Measurements from ENCODE around the gene ACOT7.

Gene ACOT7

DNA sequence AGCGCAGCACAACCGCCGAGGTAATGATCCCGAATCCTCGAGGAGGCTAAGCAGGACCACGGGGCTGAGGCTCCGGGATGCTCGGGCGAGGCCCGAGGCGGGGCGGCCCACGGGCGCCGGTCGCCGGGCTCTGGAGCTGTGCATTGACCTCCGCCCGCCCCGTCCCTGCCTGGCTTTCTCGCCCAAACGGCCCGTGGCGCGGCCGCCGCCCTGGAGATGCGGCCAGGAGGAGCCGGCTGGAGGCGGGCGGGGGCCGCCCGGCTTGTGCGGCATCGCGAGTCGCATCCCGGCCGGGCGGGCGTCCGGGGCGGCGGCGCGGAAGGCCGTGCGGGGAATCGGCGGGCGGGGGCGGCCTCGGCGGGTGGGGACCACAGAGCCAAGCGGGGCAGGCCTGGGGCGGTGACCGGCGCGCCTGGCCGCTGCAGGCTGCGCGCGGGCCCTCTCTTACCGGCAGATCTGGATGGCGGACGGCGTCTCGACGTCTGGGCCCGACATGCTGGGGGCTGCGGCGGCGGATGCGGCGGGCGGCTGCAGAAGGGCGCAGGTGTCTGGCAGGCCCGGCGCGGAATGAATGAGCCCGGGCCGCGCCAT, 663 bp downstream of the ACOT7 start:
- no peaks in the 10 kb centered on the region for H3K36me3 ChIP-seq (ENCODE audit: control insufficient read depth, low read length)
- H3K4me2 ChIP-seq (ENCODE audit: low read length), result peak overlapping the region; percentile 80
- no peaks in the 10 kb centered on the region for H3K27me3 ChIP-seq (ENCODE audit: control insufficient read depth, low read length)
- H3K4me3 ChIP-seq (ENCODE audit: low read length), result peak overlapping the region; percentile 71
- no peaks in the 10 kb centered on the region for H4K20me1 ChIP-seq (ENCODE audit: control insufficient read depth, insufficient read depth, low read depth, low read length)
- TF ChIP-seq CTCF (IDR thresholded peaks at IDR 0.05; ENCODE audit: low read depth, low read length, poor library complexity, severe bottlenecking) (no peak), EZH2phosphoT487 (IDR thresholded peaks at IDR 0.05; ENCODE audit: borderline replicate concordance, low read length) (no peak)
- no peaks in the 10 kb centered on the region; the same call in 1 of the 2 replicates for H3F3A ChIP-seq (ENCODE audit: control insufficient read depth, insufficient read depth)
- H3K9me3 ChIP-seq (ENCODE audit: control insufficient read depth, insufficient read depth, low read length), result no peaks in the 10 kb centered on the region
- peaks cover 41% of the 10 kb centered on the region for H3K79me2 ChIP-seq (ENCODE audit: control insufficient read depth, low read length)
- H3K27ac ChIP-seq (ENCODE audit: low read depth, low read length), result no peak overlapping the region
- H3K9me2 ChIP-seq (replicated peaks; ENCODE audit: control insufficient read depth, low read length), result no peaks in the 10 kb centered on the region
- peaks cover 24% of the 10 kb centered on the region for H3K4me1 ChIP-seq (ENCODE audit: control insufficient read depth, low read length)

DNA sequence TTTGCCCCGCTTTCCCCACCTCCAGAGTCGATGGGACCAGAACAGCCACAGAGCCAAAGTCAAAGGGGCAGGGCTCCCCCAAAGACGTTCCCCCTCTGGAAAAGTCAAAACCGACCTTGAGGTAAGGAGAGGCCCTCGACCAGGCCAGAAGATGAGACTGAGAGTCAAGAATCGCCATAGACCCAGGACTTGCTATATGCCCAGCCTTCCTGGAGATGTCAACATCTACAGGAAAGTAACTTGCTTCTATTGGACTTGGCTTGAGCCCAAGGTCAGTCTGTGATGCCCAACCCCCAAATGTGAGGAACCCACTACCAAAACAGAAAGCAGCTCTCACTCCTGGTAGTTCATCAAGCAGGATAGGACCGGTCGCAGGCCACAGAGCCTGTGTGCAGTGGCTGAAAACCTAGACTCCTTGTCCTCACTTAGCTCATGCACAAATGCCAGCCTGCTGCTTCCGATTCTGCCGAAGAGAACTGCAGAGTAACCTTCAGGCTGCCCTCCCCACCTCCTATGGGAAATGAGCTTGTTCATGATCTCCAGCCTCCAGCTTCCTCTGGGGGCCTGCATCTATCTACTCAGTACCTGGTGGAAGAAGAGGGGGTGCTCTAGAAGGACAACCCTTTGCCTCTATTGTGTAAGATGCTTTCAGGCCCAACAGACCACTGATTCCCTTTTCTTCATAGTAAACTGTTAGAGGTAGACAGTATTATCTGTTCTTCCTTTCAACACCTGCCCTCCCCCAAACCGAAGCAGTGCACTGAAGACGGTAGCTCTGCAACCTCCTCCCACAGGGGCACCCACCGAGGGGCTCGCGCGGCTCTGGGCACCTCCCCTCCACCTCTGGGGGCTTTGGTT, 1.4 kb downstream of the ACOT7 start:
- peak overlapping the region; percentile 71 for H3K4me3 ChIP-seq (ENCODE audit: low read length)
- H3K36me3 ChIP-seq (ENCODE audit: control insufficient read depth, low read length), result no peaks in the 10 kb centered on the region
- no peaks in the 10 kb centered on the region for H3K27me3 ChIP-seq (ENCODE audit: control insufficient read depth, low read length)
- no peaks in the 10 kb centered on the region for H3K9me3 ChIP-seq (ENCODE audit: control insufficient read depth, insufficient read depth, low read length)
- H3K4me1 ChIP-seq (ENCODE audit: control insufficient read depth, low read length), result peaks cover 24% of the 10 kb centered on the region
- H3K9me2 ChIP-seq (replicated peaks; ENCODE audit: control insufficient read depth, low read length), result no peaks in the 10 kb centered on the region
- no peaks in the 10 kb centered on the region; the same call in 1 of the 2 replicates for H3F3A ChIP-seq (ENCODE audit: control insufficient read depth, insufficient read depth)
- no peak overlapping the region for H3K27ac ChIP-seq (ENCODE audit: low read depth, low read length)
- H3K79me2 ChIP-seq (ENCODE audit: control insufficient read depth, low read length), result peaks cover 46% of the 10 kb centered on the region
- peak overlapping the region; percentile 80 for H3K4me2 ChIP-seq (ENCODE audit: low read length)
- TF ChIP-seq CTCF (IDR thresholded peaks at IDR 0.05; ENCODE audit: low read depth, low read length, poor library complexity, severe bottlenecking), result no peak
- no peak for TF ChIP-seq EZH2phosphoT487 (IDR thresholded peaks at IDR 0.05; ENCODE audit: borderline replicate concordance, low read length)
- no peaks in the 10 kb centered on the region for H4K20me1 ChIP-seq (ENCODE audit: control insufficient read depth, insufficient read depth, low read depth, low read length)

DNA sequence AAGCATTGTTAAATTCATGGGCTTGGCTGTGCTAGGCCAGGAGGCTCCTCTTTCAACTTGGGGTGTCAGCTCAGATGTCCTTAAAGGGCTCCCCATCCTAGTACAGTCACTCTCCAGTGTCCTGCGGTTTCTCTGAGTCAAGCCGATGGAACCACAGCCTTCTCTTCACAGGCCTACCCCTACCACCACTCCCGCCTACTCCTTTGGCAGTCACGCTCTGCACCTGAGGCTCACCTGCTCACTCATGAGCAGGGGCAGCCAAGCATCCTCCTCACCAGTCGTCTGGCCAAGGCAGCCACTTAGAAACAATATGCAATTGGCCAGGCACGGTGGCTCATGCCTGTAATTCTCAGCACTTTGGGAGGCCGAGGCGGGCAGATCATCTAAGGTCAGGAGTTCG, 3.6 kb downstream of the ACOT7 start:
- Histone ChIP-seq H3K36me3 (ENCODE audit: control insufficient read depth, low read length) (no peaks in the 10 kb centered on the region; the same call in 1 of the 2 replicates), H4K20me1 (ENCODE audit: control insufficient read depth, insufficient read depth, low read depth, low read length) (no peaks in the 10 kb centered on the region), H3K4me3 (ENCODE audit: low read length) (no peak overlapping the region), H3K4me2 (ENCODE audit: low read length) (no peak overlapping the region), H3K9me3 (ENCODE audit: control insufficient read depth, insufficient read depth, low read length) (no peaks in the 10 kb centered on the region), H3K4me1 (ENCODE audit: control insufficient read depth, low read length) (peaks cover 23% of the 10 kb centered on the region), H3K9me2 (replicated peaks; ENCODE audit: control insufficient read depth, low read length) (no peaks in the 10 kb centered on the region), H3K27ac (ENCODE audit: low read depth, low read length) (no peak overlapping the region), H3K27me3 (ENCODE audit: control insufficient read depth, low read length) (no peaks in the 10 kb centered on the region), H3F3A (ENCODE audit: control insufficient read depth, insufficient read depth) (no peaks in the 10 kb centered on the region; the same call in 1 of the 2 replicates), H3K79me2 (ENCODE audit: control insufficient read depth, low read length) (peaks cover 68% of the 10 kb centered on the region)
- TF ChIP-seq EZH2phosphoT487 (IDR thresholded peaks at IDR 0.05; ENCODE audit: borderline replicate concordance, low read length) (no peak), CTCF (IDR thresholded peaks at IDR 0.05; ENCODE audit: low read depth, low read length, poor library complexity, severe bottlenecking) (no peak)
